Neural progenitor cell (in vitro differentiated cells): ENCODE measurements around the gene PLEKHA6. TPM values are rescaled to one million over a fixed set of nuclear protein-coding genes. Genes with fewer than 3 reads are reported as not detected.

Source experiments
- DNase-seq: peaks from one replicate; pipeline ENCODE4 v3.0.0-alpha.2; 2016; ENCODE audit warnings: low spot score
- H2AFZ ChIP-seq: fragments of 200-600 bp; sonication (generic); replicated peaks from 2 replicates; pipeline ENCODE4 v1.6.1; 2016; ENCODE audit warnings: antibody characterized with exemption
- H3F3A ChIP-seq: fragments of 200-600 bp; sonication (generic); 2 replicates; pipeline ENCODE4 v1.6.1; 2016; ENCODE audit warnings: antibody characterized with exemption, low read depth
- H3K27ac ChIP-seq: fragments of 200-600 bp; sonication (generic); 2 replicates; pipeline ENCODE4 v1.5.1; 2016; ENCODE audit warnings: mild to moderate bottlenecking
- H3K27me3 ChIP-seq: fragments of 200-600 bp; sonication (generic); 2 replicates; pipeline ENCODE4 v1.6.1; 2016; ENCODE audit warnings: mild to moderate bottlenecking, moderate library complexity
- H3K36me3 ChIP-seq: fragments of 200-600 bp; sonication (generic); 2 replicates; pipeline ENCODE4 v1.5.1; 2016
- H3K4me1 ChIP-seq: fragments of 200-600 bp; sonication (generic); 2 replicates; pipeline ENCODE4 v1.6.1; 2016; ENCODE audit warnings: mixed run types
- H3K4me2 ChIP-seq: fragments of 200-600 bp; sonication (generic); 2 replicates; pipeline ENCODE4 v1.6.1; 2016
- H3K4me3 ChIP-seq: fragments of 200-600 bp; sonication (generic); 2 replicates; pipeline ENCODE4 v1.5.1; 2016
- H3K79me2 ChIP-seq: fragments of 200-600 bp; sonication (generic); 2 replicates; pipeline ENCODE4 v1.6.1; 2016; ENCODE audit warnings: low read depth
- H3K9ac ChIP-seq: fragments of 200-600 bp; sonication (generic); 2 replicates; pipeline ENCODE4 v1.6.1; 2016
- H3K9me3 ChIP-seq: fragments of 200-600 bp; sonication (generic); 2 replicates; pipeline ENCODE4 v1.5.1; 2016; ENCODE audit warnings: low read depth
- H4K20me1 ChIP-seq: fragments of 200-600 bp; sonication (generic); 2 replicates; pipeline ENCODE4 v1.6.1; 2016; ENCODE audit warnings: low read depth
- H3K27ac Mint-ChIP-seq: 3 replicates; pipeline ENCODE4 v1.8.0; 2021; ENCODE audit warnings: mixed read lengths
- H3K27me3 Mint-ChIP-seq: 2 replicates; pipeline ENCODE4 v1.8.0; 2022; ENCODE audit warnings: low read depth, mild to moderate bottlenecking, inconsistent platforms, moderate library complexity, mixed read lengths; ENCODE audit not compliant: insufficient read depth
- H3K36me3 Mint-ChIP-seq: 3 replicates; pipeline ENCODE4 v1.8.0; 2021; ENCODE audit warnings: mixed read lengths
- H3K4me1 Mint-ChIP-seq: 3 replicates; pipeline ENCODE4 v1.8.0; 2021; ENCODE audit warnings: mixed read lengths
- H3K4me3 Mint-ChIP-seq: 3 replicates; pipeline ENCODE4 v1.8.0; 2021; ENCODE audit warnings: mild to moderate bottlenecking, moderate library complexity, mixed read lengths
- H3K9me3 Mint-ChIP-seq: 3 replicates; pipeline ENCODE4 v1.8.0; 2020; ENCODE audit warnings: mixed read lengths
- EZH2 ChIP-seq: fragments of 200-600 bp; sonication (generic); IDR thresholded peaks from 2 replicates; pipeline ENCODE4 v1.6.1; 2017; ENCODE audit warnings: antibody characterized with exemption, mild to moderate bottlenecking, moderate library complexity
- EZH2phosphoT487 ChIP-seq: fragments of 200-600 bp; sonication (generic); IDR thresholded peaks from 2 replicates; pipeline ENCODE4 v1.6.1; 2017; ENCODE audit warnings: antibody characterized with exemption
- total RNA-seq: library from RNA; depleted of rRNA; stranded (reverse); fragments of >200 nt; gene quantifications from 2 replicates; pipeline ENCODE4 v1.2.3, GENCODE V29; 2015; ENCODE audit warnings: low replicate concordance
- TF ChIP-seq, protein P1 (sequence below): fragments of 200-600 bp; sonication (generic); IDR thresholded peaks from 2 replicates; pipeline ENCODE4 v1.5.1; 2017; ENCODE audit warnings: antibody characterized with exemption, mild to moderate bottlenecking

Gene PLEKHA6
- total RNA-seq, 1 donor from 2014 or later = 0.58 TPM

DNA sequence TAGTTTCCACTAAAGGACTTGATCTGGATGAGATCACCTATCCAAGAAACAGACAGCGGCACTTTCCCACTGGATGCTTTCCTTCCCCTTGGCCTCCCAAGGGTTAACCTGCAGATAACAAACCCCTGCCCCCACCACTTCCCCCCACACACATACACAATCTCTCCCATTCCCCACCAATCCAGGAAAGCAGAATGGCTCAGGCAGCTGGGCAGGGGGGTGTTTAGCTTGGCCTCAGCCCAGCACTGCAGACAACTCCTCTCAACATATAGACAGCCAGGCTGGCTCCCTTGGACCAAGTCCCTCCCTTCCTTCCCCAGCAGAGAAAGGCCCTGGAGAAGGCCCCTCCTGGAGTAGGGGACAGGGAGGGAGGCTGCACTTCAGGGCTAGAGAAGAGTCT lies 24.6 kb downstream of the PLEKHA6 start:
- no peaks in the 10 kb centered on the region for H3K27me3 Mint-ChIP-seq
- no peaks in the 10 kb centered on the region for H3K79me2 ChIP-seq
- H3K9ac ChIP-seq = no peak overlapping the region
- no peak overlapping the region for H2AFZ ChIP-seq
- no peak overlapping the region for H3K27ac Mint-ChIP-seq
- no peak overlapping the region for H3K4me3 ChIP-seq
- peaks cover 3% of the 10 kb centered on the region for H3K36me3 Mint-ChIP-seq
- H4K20me1 ChIP-seq = no peaks in the 10 kb centered on the region
- no peak overlapping the region for H3K27ac ChIP-seq
- no peak overlapping the region for H3K4me2 ChIP-seq
- H3K4me1 ChIP-seq = peaks cover 48% of the 10 kb centered on the region
- TF ChIP-seq EZH2phosphoT487 (no peak), EZH2 (no peak)
- TF ChIP-seq, protein P1, sequence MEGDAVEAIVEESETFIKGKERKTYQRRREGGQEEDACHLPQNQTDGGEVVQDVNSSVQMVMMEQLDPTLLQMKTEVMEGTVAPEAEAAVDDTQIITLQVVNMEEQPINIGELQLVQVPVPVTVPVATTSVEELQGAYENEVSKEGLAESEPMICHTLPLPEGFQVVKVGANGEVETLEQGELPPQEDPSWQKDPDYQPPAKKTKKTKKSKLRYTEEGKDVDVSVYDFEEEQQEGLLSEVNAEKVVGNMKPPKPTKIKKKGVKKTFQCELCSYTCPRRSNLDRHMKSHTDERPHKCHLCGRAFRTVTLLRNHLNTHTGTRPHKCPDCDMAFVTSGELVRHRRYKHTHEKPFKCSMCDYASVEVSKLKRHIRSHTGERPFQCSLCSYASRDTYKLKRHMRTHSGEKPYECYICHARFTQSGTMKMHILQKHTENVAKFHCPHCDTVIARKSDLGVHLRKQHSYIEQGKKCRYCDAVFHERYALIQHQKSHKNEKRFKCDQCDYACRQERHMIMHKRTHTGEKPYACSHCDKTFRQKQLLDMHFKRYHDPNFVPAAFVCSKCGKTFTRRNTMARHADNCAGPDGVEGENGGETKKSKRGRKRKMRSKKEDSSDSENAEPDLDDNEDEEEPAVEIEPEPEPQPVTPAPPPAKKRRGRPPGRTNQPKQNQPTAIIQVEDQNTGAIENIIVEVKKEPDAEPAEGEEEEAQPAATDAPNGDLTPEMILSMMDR = no peak
- peaks cover 50% of the 10 kb centered on the region for H3K4me1 Mint-ChIP-seq
- no peaks in the 10 kb centered on the region for H3K36me3 ChIP-seq
- DNase-seq = no peak
- no peaks in the 10 kb centered on the region for H3K9me3 Mint-ChIP-seq
- H3K9me3 ChIP-seq = no peaks in the 10 kb centered on the region
- H3F3A ChIP-seq = peaks cover 3% of the 10 kb centered on the region
- H3K4me3 Mint-ChIP-seq = no peak overlapping the region
- H3K27me3 ChIP-seq = peaks cover 15% of the 10 kb centered on the region

DNA sequence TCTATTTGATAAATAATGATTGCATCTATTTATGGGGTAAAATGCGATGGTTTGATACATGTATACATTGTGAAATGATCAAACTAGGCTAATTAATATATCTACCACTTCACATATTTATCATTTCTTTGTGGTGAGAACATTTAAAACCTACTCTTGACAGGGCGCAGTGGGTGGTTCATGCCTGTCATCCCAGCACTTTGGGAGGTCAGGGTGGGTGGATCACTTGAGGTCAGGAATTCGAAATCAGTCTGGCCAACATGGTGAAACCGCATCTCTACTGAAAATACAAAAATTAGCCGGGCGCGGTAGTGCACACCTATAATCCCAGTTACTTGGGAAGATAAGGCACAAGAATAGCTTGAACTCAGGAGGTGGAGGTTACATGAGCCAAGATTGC lies 25.3 kb downstream of the PLEKHA6 start:
- H4K20me1 ChIP-seq = no peaks in the 10 kb centered on the region
- TF ChIP-seq EZH2phosphoT487 = no peak
- TF ChIP-seq, protein P1 = no peak
- no peak for TF ChIP-seq EZH2
- H3K4me1 ChIP-seq = peaks cover 42% of the 10 kb centered on the region
- H3K9ac ChIP-seq = no peak overlapping the region
- H3K4me3 ChIP-seq = no peak overlapping the region
- Mint-ChIP-seq H3K27ac (no peak overlapping the region), H3K4me1 (peaks cover 48% of the 10 kb centered on the region), H3K9me3 (no peaks in the 10 kb centered on the region), H3K36me3 (peaks cover 3% of the 10 kb centered on the region), H3K27me3 (no peaks in the 10 kb centered on the region), H3K4me3 (no peak overlapping the region)
- no peak overlapping the region for H3K4me2 ChIP-seq
- no peaks in the 10 kb centered on the region for H3K9me3 ChIP-seq
- peaks cover 3% of the 10 kb centered on the region for H3F3A ChIP-seq
- H3K27ac ChIP-seq = no peak overlapping the region
- peaks cover 13% of the 10 kb centered on the region for H3K27me3 ChIP-seq
- H3K79me2 ChIP-seq = no peaks in the 10 kb centered on the region
- H3K36me3 ChIP-seq = no peaks in the 10 kb centered on the region
- H2AFZ ChIP-seq = no peak overlapping the region
- DNase-seq = no peak

DNA sequence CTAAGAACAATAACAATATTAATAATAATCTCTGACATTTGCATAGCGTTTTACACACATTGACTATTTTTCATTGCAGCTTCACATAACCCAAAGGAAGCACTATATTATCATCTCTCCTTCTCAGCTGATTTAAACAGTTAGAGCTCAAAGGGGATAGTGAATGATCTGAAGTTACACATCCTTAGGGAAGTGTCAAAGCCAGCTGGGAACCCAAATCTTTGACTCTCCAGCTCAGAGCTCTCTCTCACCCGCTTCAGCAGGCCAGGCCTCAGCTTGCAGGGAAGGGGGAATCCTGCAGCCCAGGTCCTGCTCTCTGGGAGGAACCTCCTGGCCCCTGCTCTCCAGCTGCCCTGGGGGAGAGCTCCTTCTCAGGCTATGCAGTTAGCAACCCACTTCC lies 26.3 kb downstream of the PLEKHA6 start:
- Histone ChIP-seq H4K20me1 (no peaks in the 10 kb centered on the region), H2AFZ (no peak overlapping the region), H3K4me3 (no peak overlapping the region), H3K4me2 (no peak overlapping the region), H3K79me2 (no peaks in the 10 kb centered on the region), H3K9ac (no peak overlapping the region), H3K4me1 (peaks cover 39% of the 10 kb centered on the region), H3K27me3 (peaks cover 2% of the 10 kb centered on the region), H3K36me3 (no peaks in the 10 kb centered on the region), H3F3A (peaks cover 3% of the 10 kb centered on the region), H3K27ac (no peak overlapping the region), H3K9me3 (no peaks in the 10 kb centered on the region)
- Mint-ChIP-seq H3K27ac (peak overlapping the region; percentile 39), H3K9me3 (no peaks in the 10 kb centered on the region), H3K4me3 (no peak overlapping the region), H3K27me3 (peaks cover 4% of the 10 kb centered on the region), H3K4me1 (peaks cover 46% of the 10 kb centered on the region), H3K36me3 (peaks cover 9% of the 10 kb centered on the region)
- DNase-seq = no peak
- TF ChIP-seq EZH2 (no peak), EZH2phosphoT487 (no peak)
- TF ChIP-seq, protein P1 = no peak
